ENCODE data around the gene GALR2. TPM values are rescaled to one million over a fixed set of nuclear protein-coding genes. Genes with fewer than 3 reads are reported as not detected.

The GALR2 gene
- polyA plus RNA-seq, 3 donors from 2014 or later = 0.18 TPM; not detected in 2

DNA sequence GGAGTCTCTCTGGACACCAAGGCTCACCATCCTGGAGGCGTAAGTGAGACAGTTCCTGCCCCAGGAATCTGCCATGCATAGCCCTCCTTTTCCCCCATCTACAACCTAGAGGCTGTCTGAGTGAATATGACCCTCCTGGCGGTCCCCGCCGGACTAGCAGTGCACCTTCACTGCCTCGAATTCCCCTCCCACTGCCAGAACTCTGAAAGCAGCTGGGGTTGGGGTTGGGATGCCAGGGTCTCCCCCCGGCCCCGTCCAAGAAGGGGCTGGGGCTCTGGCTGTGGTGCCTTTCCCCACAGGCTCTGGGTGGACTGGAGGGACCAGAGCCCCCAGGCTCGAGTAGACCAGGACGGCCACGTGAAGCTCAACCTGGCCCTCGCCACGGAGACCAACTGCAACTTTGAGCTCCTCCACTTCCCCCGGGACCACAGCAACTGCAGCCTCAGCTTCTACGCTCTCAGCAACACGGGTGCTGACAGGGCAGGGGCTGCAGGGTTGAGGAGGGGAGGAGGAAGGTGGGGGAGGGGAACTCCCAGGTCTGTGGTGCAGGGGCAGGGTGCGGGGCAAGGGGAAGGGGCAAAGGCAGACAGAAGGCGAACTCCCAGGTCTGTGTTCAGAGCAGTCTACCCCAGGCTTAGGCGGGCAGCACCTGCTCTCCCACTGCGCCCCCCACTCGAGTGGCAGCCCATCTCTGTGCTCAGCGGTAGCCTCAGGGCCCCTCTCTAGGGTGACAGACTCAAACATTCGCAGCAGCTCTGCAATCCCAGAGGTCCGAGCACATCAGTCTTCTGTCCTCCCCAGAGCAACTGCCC is 5.6 kb downstream of the GALR2 start:
- Mint-ChIP-seq H3K9me3 (no peaks in the 10 kb centered on the region), H3K4me1 (peaks cover 9 to 11% of the 10 kb centered on the region in 2 donors), H3K27ac (no peak overlapping the region)

DNA sequence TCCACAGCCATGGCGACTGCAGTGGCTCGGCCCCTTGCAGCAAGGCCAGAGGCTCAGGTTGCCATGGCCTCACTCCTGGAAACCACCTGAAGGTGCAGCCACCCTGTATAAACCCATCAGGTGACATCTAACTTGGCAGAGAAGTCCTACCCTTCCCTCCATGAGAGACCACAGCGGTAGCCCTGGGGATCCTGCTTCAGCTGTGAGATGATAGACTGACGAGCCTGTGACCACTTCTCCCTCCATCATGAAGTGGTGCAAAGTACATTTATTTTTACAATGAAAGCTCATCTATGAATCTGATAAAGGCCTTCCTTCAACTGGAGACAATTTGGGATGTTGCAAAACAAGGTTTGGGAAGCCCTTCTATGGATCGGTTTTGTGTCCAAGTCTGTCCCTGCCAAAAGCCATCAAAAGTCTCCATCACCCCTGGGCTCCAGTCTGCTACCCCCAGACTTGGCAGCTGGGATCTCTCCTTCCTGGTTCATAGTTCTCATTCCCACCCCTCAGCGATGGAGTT is 6.2 kb downstream of the GALR2 start:
- Mint-ChIP-seq H3K27ac (no peak overlapping the region), H3K27me3 (ENCODE audit: low read depth in 3 of 3) (peaks cover 10 to 29% (median 19%) of the 10 kb centered on the region in 3 donors), H3K4me3 (no peak overlapping the region), H3K4me1 (peaks cover 8 to 9% of the 10 kb centered on the region in 2 donors), H3K36me3 (peaks cover 0 to 11% (median 7%) of the 10 kb centered on the region in 3 donors), H3K9me3 (no peaks in the 10 kb centered on the region)
- DNase-seq = no peak

More for the DNA sequence above, 5.6 kb downstream of the GALR2 start:
- no peak for DNase-seq
- no peak overlapping the region for H3K4me3 Mint-ChIP-seq
- H3K27me3 Mint-ChIP-seq (ENCODE audit: low read depth in 3 of 3) = peaks cover 16 to 36% (median 22%) of the 10 kb centered on the region in 3 donors
- H3K36me3 Mint-ChIP-seq = peaks cover 0 to 10% (median 7%) of the 10 kb centered on the region in 3 donors

DNA sequence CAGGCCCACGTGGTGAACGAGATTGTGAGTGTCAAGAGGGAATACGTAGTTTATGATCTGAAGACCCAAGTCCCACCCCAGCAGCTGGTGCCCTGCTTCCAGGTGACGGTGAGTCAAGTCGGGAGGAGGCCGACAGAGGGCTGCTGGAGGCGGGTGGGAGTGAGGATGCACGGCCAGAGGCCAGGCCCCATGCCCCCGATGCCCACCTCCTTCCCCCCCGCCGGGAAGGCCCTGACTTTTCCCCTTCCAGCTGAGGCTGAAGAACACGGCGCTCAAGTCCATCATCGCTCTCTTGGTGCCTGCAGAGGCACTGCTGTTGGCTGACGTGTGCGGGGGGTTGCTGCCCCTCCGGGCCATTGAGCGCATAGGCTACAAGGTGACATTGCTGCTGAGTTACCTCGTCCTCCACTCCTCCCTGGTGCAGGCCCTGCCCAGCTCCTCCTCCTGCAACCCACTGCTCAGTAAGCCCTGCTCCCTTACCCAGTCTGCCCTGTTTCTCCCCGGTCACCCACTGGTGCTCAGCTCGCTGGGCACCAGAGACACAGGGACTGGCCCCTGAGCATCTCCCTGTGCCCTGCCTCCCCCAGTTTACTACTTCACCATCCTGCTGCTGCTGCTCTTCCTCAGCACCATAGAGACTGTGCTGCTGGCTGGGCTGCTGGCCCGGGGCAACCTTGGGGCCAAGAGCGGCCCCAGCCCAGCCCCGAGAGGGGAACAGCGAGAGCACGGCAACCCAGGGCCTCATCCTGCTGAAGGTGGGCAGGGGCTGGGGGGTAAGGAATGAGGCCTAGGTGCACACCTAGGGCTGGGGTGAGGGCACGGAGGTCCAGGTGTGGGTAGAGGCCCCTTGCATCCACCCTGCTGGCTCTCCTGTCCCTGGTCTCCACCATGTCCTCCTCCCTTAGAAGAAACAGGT is 7.0 kb downstream of the GALR2 start:
- H3K36me3 Mint-ChIP-seq = peaks cover 0 to 11% (median 7%) of the 10 kb centered on the region in 3 donors
- H3K4me1 Mint-ChIP-seq = peaks cover 7 to 9% of the 10 kb centered on the region in 2 donors
- no peak overlapping the region for H3K4me3 Mint-ChIP-seq
- no peak for DNase-seq
- H3K27ac Mint-ChIP-seq = peak overlapping the region in 2 of 6 donors; percentile 60 to 85
- H3K27me3 Mint-ChIP-seq (ENCODE audit: low read depth in 3 of 3) = peaks cover 10 to 24% (median 16%) of the 10 kb centered on the region in 3 donors
- no peaks in the 10 kb centered on the region for H3K9me3 Mint-ChIP-seq

DNA sequence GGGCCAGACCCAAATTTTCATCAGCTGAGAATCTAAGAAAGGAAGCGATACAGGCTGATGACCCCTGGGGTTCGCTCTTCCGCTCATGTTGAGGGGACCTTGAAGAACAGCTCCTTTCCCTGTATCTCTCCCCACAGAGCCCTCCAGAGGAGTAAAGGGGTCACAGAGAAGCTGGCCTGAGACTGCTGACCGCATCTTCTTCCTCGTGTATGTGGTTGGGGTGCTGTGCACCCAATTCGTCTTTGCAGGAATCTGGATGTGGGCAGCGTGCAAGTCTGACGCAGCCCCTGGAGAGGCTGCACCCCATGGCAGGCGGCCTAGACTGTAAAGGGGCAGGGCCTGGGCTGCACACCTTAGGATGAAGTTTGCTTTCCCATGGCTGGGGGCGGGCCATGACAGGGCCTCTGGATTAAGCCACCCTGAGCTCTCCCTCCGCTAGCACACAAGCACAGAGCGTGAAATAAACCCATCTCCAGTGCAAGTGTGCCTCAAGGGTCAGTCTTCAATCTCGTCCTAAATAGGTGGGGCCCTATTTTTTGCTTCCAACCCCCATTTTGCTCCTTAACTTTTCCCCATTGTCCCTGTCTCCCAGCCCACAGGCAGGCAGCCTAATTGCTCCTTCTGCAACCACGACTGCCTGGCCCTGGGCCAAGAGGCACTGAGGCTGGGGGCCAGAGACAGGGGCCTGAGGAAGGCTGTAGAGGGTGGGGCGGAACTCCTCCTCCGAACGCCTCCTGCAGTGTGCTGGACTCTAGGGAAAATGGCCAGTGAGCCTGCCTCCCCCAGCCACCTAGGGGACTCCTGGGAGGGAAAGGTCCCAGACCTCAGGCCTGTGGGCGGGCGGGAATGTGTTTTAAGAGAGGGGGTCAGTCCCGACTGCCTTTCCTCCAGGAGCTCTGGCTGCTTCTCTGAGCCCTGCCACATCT is 8.0 kb downstream of the GALR2 start:
- Mint-ChIP-seq H3K27me3 (ENCODE audit: low read depth in 3 of 3) (peaks cover 6 to 14% (median 8%) of the 10 kb centered on the region in 3 donors), H3K9me3 (no peaks in the 10 kb centered on the region), H3K36me3 (peaks cover 0 to 11% (median 7%) of the 10 kb centered on the region in 3 donors), H3K27ac (peak overlapping the region in 1 of 6 donors; percentile 8), H3K4me1 (no peaks in the 10 kb centered on the region), H3K4me3 (no peak overlapping the region)
- no peak for DNase-seq

DNA sequence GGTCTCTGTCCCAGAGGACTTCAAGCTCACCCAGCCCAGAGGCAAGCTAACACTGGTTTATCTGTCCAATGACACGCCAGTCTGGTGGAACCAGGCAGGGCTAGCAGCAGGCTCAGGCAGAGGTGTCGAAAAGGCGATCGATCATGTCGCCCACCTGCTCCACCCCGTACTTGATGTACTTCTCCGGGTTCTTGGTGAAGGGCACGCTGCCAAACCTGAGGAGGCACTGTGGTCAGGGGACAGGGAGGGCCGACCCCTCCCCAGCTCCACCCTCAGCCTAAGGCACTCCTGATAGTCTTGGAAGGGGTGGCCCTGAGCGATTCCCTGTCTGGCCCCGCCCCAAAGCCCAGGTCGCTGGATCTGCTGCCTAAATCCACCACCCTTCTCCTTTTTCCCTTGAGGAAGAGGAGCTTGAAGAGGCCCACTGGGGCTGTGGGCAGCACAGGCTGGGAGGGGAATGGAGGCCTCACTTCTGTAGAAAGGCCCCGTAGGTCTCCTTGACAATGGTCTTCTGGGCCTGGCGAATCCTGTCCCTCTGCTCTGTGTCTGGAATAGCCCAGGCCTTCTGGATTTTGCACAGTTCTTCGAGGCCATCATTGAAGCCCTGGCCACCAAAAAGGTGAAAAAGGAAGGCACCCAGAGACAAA is 9.1 kb downstream of the GALR2 start:
- Mint-ChIP-seq H3K9me3 (no peaks in the 10 kb centered on the region), H3K4me3 (no peak overlapping the region), H3K4me1 (no peaks in the 10 kb centered on the region), H3K27me3 (ENCODE audit: low read depth in 3 of 3) (peaks cover under 1 to 8% (median 1%) of the 10 kb centered on the region in 3 donors), H3K36me3 (peaks cover 0 to 11% (median 7%) of the 10 kb centered on the region in 3 donors), H3K27ac (no peak overlapping the region)
- DNase-seq = no peak

DNA sequence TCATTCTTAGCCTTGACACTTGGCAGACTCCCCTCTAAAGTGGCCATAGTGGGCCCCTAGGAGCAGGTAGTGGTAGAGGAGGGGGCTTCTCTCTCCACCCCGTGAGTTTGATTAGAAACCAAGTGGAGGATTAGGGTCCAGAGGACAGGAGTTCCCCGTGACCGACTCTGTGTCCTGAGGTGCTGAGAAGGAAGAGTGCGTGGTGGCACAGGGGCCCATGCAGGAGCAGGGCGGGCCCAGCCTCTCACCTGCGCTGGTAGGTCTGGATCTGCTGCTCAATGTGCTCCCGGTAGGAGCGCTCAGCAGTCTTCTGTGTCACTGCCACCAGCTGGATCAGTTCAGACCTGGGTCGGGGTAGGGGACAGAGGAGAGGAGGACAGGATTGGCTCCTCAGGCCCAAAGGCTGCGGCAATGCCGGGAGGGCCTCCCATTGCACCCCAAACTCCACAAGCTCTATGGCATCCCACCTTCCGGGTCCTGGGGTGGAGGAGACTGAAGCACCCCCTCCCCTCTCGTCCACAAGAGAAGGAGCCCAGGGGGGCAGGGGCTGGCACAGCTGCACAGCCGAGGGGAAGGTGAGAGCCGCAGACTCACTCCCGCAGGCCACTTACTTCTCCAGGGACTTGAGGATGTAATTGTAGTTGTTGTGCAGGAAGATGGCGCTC is 10.6 kb downstream of the GALR2 start:
- Mint-ChIP-seq H3K4me1 (no peaks in the 10 kb centered on the region), H3K9me3 (no peaks in the 10 kb centered on the region), H3K27ac (no peak overlapping the region), H3K27me3 (ENCODE audit: low read depth in 3 of 3) (peaks cover 0 to 6% (median 0%) of the 10 kb centered on the region in 3 donors), H3K36me3 (peaks cover 0 to 11% (median 7%) of the 10 kb centered on the region in 3 donors), H3K4me3 (no peak overlapping the region)
- no peak for DNase-seq

- H3K4me3 Mint-ChIP-seq = no peak overlapping the region
- no peaks in the 10 kb centered on the region for H3K9me3 Mint-ChIP-seq
- no peak overlapping the region for H3K27ac Mint-ChIP-seq
- H3K36me3 Mint-ChIP-seq = peaks cover 0 to 11% (median 7%) of the 10 kb centered on the region in 3 donors
- no peak for DNase-seq
- H3K4me1 Mint-ChIP-seq = no peaks in the 10 kb centered on the region
- H3K27me3 Mint-ChIP-seq (ENCODE audit: low read depth in 3 of 3) = peaks cover 0 to 5% (median 0%) of the 10 kb centered on the region in 3 donors
Observed at GRCh38 chr17:76085731-76086366, 11.3 kb downstream of the GALR2 start.

GRCh38 chr17:76086384-76086783 is 11.8 kb downstream of the GALR2 start:
- Mint-ChIP-seq H3K36me3 (peaks cover 0 to 11% (median 7%) of the 10 kb centered on the region in 3 donors), H3K9me3 (no peaks in the 10 kb centered on the region), H3K4me1 (no peaks in the 10 kb centered on the region), H3K4me3 (no peak overlapping the region), H3K27ac (no peak overlapping the region), H3K27me3 (ENCODE audit: low read depth in 3 of 3) (peaks cover 0 to 3% (median 0%) of the 10 kb centered on the region in 3 donors)
- no peak for DNase-seq

GRCh38 chr17:76087531-76087930 is 12.9 kb downstream of the GALR2 start:
- Mint-ChIP-seq H3K36me3 (peaks cover 0 to 17% (median 7%) of the 10 kb centered on the region in 3 donors), H3K4me3 (no peak overlapping the region), H3K27ac (no peak overlapping the region), H3K27me3 (ENCODE audit: low read depth in 3 of 3) (peaks cover 0 to 2% (median 1%) of the 10 kb centered on the region in 3 donors), H3K4me1 (no peaks in the 10 kb centered on the region), H3K9me3 (no peaks in the 10 kb centered on the region)
- DNase-seq = no peak

DNA sequence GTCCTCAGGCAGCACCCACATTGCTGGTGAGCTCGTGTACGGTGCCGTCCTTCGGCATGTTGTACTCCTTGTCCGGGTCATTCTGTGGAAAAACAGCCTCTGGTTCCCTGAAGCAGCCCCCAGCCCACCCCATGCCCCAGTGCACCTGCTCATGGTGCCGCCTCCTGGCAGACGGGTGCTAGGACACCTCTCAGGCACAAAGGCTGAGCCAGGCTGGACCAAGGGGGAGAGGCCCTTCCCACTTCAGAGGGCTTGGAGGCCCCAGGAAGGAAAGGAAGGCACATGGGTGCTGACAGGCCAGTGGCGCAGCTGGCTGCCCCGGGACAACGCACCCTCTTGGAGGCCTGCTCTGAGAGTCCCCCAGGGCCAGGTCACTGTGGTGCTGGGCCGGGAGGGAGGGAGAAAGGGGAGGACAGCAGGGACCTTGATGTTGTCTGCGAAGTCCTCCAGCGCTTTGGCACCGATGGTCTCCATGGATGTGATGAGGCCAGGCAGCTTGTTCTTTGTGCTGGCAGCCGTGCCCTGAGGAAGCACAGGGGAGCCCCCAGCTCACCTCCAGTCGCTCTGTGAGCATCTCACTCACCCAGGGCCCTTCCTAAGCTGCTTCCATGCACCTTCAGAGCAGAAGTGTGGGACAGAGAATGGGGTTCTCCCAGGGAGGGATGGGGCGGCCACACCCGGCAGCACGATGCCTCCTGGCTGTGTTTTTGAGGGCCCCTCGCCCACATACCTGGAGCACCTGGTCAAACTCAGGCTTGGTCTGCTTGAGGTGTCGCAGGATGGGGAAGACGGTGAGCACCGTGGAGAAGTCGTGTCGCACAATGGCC is 13.7 kb downstream of the GALR2 start:
- no peak overlapping the region for H3K27ac Mint-ChIP-seq
- H3K4me3 Mint-ChIP-seq = no peak overlapping the region
- no peaks in the 10 kb centered on the region for H3K9me3 Mint-ChIP-seq
- no peaks in the 10 kb centered on the region for H3K4me1 Mint-ChIP-seq
- peaks cover 0 to 2% (median under 1%) of the 10 kb centered on the region in 3 donors for H3K27me3 Mint-ChIP-seq (ENCODE audit: low read depth in 3 of 3)
- peaks cover 0 to 17% (median 7%) of the 10 kb centered on the region in 3 donors for H3K36me3 Mint-ChIP-seq
- DNase-seq = no peak
